GM15510 (cell line): Measurements from ENCODE around the gene ST3GAL3.

ENCODE experiments used
- POLR2A ChIP-seq: IDR thresholded peaks from 3 replicates; pipeline ENCODE4 v1.6.1; 2011; ENCODE audit warnings: borderline replicate concordance; ENCODE audit not compliant: insufficient read length; ENCODE audit errors: extremely low read depth

The ST3GAL3 gene

DNA sequence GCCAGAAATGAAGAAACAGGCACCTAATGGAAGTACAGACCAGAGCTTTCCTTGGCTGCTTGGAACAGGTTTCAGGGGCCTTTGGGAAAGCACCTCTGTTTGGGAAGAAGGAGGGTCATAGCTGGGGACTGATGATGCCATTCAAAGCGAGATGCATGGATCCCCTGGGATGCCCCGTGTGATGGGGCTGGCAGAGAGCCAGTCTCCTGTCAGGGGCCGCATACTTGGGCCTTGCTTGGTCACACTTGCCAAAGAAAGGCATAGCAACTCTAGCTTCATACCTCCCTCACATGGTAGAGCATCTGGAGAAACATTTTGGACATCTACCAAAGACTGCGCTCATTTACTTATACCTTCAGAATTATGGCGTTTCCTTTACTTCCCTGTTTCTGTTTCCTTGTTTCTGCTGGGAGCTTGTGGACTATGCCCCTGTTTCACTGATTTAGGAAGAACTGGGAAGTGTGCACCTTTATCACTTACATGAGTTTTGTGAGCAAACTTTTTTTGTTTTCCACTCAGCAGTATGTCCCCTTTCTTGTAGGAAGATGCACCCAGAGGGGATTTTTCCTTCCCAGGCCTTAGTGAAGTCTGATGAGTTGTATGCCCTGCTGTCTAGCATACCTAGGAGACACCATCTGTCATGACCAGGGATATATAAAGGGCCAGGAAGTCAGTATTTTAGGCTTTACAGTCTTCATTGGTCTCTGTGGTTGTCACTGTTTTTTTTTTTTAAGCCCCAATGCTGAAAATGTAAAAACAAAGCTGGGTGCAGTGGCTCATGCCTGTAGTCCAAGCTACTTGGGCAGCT, 19.8 kb upstream of the ST3GAL3 start:
- no peak for TF ChIP-seq POLR2A

DNA sequence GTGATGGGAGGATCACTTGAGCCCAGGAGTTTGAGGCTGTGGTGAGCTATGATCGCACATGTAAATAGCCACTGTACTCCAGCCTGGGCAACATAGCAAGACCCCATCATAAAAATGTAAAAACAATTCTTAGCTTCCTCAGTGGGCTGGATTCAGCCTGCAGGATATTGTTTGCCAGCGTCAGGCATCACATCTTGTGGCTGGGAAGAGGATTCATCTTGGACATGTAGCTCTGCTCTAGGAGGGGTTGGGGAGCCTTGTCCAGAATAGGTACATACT, 19.3 kb upstream of the ST3GAL3 start:
- no peak for TF ChIP-seq POLR2A

DNA sequence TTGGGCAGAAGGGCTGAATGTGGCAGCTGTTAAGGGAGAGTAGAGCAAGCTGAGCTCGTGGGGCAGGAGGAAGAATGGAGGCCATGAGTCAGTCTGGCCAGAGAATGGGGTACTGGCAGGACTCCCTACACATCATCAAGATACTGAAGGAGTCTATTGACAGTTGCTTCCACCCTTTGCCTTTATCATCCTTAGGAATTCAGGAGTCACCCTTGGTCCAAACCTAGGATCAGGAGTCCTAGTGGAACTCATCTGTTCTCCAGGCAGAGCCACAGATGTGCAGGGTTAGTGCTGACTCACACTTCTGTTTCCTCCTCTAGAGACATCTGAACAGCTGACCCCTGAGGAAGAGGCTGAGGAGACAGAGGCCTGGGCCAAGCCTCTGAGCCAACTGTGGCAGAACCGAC, 18.7 kb upstream of the ST3GAL3 start:
- TF ChIP-seq POLR2A: no peak

DNA sequence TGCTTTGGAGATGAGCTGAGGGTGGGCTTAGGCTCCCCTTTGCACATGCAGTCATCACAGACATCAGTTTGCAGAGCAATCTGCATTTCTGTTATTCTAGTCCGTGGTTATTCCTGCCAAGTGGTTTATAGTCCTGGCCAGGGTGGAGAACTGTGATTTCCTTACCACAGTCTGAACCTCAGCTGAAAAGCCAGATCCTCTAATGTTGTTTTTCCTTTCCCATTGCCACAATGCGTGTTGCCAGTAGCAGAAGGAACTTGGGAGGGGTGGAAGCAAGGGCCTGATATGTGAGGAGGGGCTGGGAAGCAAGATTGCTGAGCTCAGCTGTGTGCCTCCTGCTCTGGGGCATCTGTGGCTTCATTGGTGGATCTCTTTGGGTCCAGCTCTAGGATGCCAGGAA, 18.0 kb upstream of the ST3GAL3 start:
- TF ChIP-seq POLR2A: no peak

DNA sequence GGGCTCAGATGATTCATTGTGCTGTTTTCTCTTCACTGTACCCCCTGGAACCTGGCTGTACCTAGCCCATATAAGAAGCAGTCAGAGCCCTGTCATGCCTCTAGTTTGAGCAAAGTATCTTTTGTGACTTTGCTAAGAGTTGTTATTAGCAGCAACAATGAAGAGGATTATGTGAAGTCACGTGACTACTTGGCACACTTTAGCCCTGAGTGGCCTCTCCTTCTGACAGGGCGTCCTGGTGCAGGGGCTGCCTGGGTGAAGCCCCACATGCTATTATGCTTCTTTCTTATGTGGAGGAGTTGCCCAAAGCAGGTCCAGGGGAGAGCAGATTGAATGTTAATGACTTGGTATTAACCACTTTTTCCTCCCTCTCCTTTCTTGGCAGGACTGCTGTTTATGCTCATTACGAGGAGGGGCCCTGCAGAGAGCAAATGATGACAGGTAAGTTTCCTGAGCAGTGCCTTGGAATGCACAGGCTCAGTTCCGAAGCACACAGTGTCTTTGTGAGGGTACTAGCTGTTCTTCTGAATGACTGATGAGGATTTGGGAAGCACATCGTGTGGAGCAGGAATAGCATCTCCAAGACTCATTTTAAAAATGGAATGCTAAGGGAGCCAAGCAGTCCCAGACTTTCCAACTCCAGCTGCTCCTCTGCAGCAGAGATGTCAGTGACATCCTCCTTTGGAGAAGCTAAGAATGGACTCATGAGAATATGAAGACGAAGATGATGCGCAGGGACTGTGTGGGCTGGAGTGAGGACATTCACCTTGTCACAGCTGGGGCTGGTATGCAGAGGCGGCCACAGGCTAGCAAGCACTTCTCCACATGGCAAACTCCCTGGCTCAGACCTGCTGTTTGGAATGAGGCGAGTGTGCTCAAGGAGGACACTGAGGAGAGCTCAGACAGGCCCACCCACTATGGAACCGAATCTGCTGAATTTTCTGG, 15.2 kb upstream of the ST3GAL3 start:
- no peak for TF ChIP-seq POLR2A

DNA sequence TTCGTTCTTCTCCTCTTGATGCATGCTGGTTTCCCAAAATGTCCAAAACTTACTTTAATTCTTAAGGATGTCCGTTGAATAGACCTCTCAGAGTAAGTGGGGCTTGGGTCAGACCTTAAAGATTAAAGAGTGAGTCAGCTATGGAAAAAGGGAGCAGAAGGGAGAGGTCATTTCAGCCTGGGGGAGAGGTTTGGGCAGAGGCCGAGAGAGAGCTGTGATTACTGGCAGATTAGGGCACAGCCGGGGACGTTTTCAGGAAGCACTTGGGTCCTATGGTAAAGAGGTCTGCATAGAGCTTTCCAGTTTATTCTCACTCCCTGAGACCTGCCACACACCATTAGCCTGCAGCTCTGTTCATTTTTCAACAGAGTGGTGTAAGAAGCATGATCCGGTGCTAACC, 14.0 kb upstream of the ST3GAL3 start:
- no peak for TF ChIP-seq POLR2A

DNA sequence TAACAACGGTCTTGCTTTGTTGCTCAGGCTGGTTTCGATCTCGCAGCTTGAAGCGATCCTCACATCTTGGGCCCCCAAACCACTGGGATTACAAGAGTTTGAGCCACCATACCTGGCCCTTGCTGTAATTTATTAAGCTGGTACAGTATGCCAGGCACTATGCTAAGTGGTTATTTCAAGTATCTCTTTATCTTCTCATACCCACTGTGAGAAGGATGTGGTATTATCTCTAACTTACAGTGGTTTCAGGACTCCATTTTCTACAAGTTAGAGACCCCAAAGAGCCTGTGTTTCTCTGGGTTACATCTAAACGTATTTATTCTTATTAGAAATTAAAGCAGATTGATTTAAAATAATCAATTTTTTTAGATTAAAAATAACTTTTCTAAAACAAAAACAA, 8.1 kb upstream of the ST3GAL3 start:
- TF ChIP-seq POLR2A: no peak

DNA sequence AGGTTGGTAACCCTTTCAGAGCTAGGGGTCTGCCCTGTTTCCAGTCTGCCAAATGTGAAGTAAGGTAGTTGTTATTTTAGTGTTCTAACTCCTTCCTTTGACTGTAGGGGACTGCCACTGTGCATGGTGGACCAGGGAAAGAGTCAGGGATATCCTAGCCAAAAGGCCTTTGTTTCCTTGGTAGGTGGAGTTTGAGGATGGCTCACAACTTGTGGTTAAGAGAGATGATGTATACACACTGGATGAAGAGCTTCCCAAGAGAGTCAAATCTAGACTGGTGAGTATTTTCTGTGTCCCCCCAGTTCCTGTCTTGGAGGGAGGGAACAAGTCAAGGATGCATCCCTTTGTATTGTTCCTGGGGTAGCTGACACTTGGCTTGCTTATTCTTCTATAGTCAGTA, 3.5 kb upstream of the ST3GAL3 start:
- TF ChIP-seq POLR2A: no peak

DNA sequence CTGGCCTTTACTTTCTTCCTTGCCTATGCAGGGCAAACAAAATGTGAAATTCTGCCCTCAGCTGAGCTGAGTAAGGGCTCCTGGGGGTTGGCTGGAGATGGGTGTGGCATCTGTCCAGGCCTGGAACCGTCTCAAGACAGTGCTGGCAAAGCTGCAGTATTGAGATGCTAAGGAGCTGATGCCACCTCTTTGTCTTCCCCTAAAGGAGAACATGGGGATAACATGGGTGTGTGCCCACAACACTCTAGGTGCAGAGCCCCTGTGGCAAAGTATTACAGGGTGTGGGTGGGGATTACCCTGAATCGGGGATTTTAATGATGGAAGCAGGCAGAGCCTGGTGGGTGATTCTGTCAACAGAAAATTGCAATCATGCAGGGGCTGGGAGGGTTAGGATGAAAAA, 2.5 kb upstream of the ST3GAL3 start:
- TF ChIP-seq POLR2A: no peak

DNA sequence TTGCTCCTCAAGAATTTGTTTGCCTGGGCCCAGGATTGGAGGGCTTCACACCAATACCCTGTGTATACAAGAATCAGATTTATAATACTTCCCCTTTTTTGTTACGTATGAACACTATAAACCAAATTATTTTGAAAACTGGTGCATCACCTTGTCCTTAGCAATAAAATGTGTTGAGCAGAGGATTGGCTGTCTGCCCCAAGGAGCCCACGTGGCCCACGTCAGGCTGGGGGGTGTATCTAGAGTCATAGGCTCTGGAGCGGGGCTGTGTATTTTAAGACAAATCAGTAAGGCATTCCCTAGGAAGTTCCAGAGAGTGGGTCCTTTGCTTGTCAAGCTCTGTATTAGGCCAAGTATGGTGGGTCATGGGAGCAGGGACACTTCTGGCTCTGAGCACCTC, 2.0 kb upstream of the ST3GAL3 start:
- TF ChIP-seq POLR2A: no peak

DNA sequence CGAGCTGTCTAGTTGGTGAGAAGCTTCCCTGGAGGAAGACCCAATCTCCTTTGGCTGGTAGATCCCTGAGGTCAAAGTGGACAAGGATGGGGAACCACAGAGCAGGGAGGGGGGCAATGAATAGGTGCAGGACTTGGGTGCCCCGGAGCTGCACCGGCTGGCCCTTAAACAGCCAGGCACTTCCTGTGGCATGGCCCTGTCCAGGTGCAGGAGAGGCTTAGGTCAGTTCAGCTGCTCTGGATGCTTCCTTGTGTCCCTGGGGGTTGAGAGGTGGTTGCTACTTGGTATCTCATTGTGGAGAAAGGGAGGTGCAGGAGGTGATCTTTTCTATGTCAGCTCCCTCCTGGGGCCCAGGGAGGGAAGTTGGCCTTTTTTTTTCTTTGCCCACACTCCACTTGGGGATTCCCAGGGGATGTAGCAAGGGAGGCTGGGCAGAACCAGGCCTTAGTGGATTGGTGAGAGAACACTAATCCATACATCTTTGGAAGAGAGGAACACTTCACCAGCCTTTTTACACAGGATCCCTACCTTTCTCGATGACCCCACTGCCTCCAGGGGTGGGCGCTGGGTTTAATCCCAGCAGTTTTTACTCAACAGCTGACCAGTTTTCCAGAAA, 1.2 kb upstream of the ST3GAL3 start:
- TF ChIP-seq POLR2A: no peak

DNA sequence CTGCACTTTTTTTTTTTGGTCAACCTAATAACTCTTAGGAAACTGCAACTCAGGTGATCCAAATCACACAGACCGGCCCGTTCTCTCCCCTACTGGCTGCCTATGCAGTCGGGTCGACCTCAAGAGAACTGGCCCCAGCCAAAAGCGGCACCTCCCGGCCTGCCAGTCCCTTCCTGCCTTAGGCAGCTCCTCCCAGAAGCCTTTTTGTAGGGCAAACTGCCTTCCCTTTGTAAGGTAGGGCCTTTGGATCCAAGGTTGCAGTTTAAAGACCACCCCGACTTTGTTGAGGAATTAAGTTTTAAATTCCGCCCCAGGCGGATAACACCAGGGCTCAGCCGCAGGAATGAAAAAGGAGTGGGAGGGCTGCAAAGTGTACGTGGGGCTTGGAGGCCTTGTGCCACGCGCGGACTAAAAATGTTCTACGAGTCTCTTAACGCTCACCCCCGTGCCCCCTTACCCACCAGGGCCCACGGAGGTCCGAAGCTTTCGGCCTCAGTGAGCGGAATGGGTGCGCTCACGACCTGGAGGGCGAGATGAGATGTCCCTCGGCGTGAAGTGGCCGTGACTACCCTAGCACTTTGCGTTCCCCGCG, 642 bp upstream of the ST3GAL3 start:
- no peak for TF ChIP-seq POLR2A

DNA sequence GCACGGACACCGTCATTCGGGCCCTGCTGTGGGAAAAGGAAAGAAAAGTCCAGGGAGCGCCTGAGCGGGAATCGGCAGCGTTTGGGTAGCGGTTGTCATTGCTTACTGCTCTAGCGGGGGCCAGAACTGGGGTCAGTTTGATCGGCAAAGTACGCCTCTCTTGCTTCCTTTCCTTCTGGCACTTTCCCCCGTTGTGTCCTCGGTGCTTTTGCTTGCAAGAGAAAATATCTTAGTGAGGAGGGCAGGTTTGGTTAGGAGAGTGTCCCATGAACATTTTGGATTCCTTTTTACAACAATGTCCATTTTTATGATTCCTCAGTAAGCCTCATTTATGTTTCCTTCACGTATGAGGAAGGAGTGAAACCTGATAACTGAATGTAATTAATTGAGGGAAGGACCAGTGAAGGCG, 670 bp downstream of the ST3GAL3 start:
- no peak for TF ChIP-seq POLR2A

DNA sequence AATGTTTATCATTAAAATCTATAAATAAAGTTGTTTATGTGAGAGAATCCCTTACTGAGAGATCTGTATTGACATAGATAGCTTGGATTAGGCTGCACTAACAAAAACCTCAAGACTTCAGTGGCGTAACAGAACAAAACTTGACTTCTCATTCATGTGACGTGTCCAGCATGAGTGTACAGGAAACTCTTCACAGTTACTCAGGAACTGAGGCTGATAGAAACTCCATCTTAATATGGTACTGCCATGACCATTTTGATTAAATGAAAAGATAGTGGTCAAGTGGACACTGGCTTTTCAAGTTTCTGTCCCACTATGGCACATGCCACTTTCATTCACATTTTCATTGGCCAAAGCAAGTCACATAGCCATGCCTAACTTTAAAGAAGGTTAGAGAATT, 3.7 kb downstream of the ST3GAL3 start:
- no peak for TF ChIP-seq POLR2A
